Neural cell (in vitro differentiated cells): Measurements from ENCODE around the gene CMTM7.

ENCODE experiments used
- EP300 ChIP-seq: fragments of 450-650 bp; conservative IDR thresholded peaks from 2 replicates; pipeline ENCODE4 v1.6.1; 2014; ENCODE audit warnings: antibody characterized with exemption, mild to moderate bottlenecking, moderate library complexity; ENCODE audit not compliant: poor library complexity, severe bottlenecking
- EZH2 ChIP-seq: fragments of 200-600, 300-800 bp; shearing (Covaris generic), sonication (generic); IDR thresholded peaks from 2 replicates; pipeline ENCODE4 v1.6.1; 2014; ENCODE audit warnings: antibody characterized with exemption, low read length, borderline replicate concordance, mild to moderate bottlenecking; ENCODE audit not compliant: insufficient read depth, poor library complexity, severe bottlenecking
- MXI1 ChIP-seq: fragments of 450-650 bp; conservative IDR thresholded peaks from 2 replicates; pipeline ENCODE4 v1.6.1; 2014; ENCODE audit warnings: antibody characterized with exemption, mild to moderate bottlenecking; ENCODE audit not compliant: poor library complexity, severe bottlenecking
- POLR2AphosphoS5 ChIP-seq: IDR thresholded peaks from 2 replicates; pipeline ENCODE4 v1.6.1; 2012
- RAD21 ChIP-seq: fragments of 450-650 bp; conservative IDR thresholded peaks from 2 replicates; pipeline ENCODE4 v1.6.1; 2014; ENCODE audit warnings: antibody characterized with exemption, mild to moderate bottlenecking, moderate library complexity
- TAF1 ChIP-seq: IDR thresholded peaks from 2 replicates; pipeline ENCODE4 v1.6.1; 2012; ENCODE audit warnings: low read depth
- TF ChIP-seq, protein P1 (sequence below): fragments of 450-650 bp; IDR thresholded peaks from 2 replicates; pipeline ENCODE4 v1.5.1; 2014; ENCODE audit warnings: antibody characterized with exemption, mild to moderate bottlenecking, moderate library complexity; ENCODE audit not compliant: poor library complexity, severe bottlenecking

DNA sequence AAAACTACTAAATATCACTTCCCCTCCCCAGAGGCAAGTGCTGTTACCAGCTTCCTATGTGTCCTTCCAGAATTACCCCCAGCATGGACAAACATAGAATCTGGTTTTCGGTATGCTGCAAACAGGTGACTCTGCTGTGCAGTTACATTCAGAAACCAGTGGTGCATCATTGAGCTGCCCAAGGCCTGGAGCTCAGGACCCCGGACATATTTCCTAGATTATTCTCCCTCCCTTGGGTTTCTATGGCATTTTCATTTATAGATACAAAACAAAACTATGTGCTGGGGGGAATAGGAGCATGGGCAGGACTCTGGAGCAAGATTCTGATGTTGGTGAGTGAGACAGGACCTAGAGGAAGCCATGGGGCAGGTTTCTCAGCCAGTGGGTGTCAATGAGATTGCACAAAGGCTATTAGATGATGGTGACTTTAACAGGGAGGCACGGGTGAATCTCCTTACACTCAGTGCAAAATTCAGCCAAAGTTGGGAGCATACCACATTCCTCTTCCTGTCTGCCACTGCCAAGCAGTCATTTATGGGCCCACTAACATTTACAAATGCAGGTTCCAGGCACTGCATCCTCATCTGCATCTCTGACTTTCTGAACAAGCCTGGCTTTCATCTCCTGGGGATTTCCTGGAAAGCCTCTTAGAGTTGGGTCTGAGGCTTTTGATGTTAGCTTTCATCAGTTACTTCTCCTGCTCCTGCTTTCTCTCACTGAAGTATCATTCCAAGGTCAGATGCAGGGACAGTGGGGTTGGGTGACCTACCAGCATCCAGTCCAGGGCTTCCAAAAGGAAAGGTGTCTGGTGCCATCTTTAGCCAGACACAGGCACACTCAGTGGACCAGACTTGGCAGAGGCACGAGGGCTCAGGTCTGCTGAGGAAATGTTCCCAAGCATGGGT, 44.5 kb downstream of the CMTM7 start:
- TF ChIP-seq, protein P1, sequence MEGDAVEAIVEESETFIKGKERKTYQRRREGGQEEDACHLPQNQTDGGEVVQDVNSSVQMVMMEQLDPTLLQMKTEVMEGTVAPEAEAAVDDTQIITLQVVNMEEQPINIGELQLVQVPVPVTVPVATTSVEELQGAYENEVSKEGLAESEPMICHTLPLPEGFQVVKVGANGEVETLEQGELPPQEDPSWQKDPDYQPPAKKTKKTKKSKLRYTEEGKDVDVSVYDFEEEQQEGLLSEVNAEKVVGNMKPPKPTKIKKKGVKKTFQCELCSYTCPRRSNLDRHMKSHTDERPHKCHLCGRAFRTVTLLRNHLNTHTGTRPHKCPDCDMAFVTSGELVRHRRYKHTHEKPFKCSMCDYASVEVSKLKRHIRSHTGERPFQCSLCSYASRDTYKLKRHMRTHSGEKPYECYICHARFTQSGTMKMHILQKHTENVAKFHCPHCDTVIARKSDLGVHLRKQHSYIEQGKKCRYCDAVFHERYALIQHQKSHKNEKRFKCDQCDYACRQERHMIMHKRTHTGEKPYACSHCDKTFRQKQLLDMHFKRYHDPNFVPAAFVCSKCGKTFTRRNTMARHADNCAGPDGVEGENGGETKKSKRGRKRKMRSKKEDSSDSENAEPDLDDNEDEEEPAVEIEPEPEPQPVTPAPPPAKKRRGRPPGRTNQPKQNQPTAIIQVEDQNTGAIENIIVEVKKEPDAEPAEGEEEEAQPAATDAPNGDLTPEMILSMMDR, result no peak
- TF ChIP-seq POLR2AphosphoS5 (no peak), EP300 (no peak), MXI1 (no peak), RAD21 (no peak), EZH2 (no peak), TAF1 (no peak)
